GM15510 (cell line): Measurements from ENCODE around the gene PRPF6.

ENCODE experiments used
- POLR2A ChIP-seq: IDR thresholded peaks from 3 replicates; pipeline ENCODE4 v1.6.1; 2011; ENCODE audit warnings: borderline replicate concordance; ENCODE audit not compliant: insufficient read length; ENCODE audit errors: extremely low read depth

Gene PRPF6

DNA sequence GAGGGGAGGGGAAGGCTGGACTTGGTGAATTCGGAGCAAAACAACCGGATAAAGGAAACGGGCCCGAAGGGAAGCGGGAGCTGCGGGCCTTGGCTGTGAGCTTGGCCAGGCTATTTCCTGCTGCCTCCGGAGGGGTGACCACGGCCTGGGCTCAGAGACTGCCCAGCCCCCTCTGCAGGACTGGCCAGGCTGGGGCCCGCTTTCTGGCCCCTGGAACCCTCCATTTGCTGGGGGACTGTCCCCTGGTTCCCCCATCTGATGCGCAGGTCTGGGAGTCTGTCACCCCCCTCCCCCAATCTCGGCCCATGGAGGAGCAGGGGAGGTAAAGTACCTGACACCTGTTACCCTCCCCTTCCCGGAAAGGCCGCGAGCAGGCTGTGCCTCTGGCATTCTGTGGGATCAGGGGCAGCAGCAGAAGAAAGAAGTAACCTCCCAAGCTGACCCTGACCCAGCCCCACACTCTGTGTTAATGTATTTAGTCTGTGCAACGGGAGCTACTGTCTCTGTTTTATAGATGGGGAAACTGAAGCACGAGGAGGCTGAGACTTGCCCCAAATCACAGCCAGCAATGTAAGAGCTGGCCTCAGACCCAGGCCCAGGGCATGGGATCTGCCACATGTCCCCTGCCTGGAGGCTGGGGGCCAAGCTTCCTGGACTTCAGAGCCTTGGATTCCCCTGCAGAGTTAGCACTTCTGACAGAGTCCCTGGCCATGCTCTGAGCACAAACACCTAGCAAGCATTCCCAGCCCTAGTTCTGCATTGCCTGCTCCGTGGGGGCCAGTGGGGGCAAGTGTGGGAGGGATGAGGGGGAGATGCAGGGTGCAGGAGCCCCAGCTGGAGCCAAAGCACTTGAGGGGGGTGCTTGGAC lies 58.6 kb downstream of the PRPF6 start:
- no peak for TF ChIP-seq POLR2A

DNA sequence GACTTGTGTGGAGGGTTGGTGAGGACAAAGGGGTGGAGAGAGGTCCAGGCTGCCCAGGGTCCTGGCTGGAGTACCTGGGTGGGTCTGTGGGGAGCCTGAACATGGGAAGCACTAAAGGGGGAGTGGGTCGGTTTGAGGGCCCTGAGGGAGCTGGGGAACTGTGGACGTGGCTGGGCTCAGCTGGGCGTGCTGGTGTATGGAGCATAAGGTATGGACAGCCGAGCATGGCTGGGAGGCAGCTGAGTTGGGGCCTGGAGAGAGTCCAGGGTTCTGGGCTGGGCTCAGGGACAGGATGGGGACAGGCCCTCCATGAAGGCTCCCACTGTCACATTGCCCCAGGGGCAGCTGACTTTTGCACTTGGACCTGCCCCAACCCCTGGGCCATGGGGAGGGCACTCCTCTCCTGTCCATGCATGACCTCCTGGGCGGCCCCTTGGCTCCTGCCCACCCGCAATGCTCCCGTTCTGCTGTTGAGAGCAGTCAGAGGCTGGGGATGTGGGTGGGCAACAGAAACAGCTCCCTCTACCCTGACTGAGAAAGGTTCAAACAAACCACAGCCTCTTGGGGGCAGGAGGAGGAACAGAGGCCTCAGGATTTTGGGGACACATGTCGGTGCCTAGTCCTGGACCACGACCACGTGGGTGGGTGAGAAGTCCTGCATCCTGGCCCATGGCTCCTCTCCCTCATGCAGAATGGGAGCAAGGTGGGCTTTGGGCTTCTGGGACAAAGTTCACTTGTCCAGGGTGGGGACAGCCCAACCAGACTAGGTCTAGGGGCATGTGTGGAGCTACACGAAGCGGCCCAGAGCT lies 59.5 kb downstream of the PRPF6 start:
- TF ChIP-seq POLR2A = no peak

DNA sequence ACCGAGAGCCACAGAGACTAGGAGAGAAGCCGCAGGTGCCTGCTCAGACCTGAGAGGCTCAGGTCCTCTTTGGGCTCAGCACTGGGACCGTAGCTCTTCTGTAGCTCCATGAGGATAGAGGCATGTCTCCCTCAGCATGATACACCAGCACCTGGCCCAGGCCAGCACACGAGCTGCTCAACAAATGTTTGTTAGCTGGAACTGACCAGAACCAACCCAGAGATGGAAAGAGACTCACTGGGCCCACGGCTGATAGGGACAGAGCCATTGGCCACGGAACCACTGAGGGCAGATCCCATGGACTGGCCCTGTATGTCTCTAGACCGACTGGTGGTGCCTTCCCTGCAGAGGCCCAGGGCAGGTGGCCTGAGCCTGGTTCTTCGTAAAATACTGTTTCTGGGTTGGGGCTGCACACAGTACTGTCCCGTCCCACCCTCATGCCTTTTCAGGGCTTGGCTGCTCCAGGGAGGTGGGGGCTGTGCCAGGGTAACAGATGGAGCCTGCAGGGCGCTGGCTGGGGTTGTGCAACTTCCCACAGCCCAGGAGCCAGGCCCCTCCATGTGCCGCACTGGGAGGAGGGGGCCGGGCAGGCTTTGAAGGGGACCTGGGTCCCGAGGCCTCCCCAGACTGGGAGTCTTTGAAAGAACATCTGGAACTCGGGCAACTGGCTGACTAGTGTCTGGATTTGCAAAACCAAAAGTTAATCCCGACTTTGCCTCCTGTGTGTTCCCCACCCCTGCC lies 60.3 kb downstream of the PRPF6 start:
- TF ChIP-seq POLR2A = no peak

DNA sequence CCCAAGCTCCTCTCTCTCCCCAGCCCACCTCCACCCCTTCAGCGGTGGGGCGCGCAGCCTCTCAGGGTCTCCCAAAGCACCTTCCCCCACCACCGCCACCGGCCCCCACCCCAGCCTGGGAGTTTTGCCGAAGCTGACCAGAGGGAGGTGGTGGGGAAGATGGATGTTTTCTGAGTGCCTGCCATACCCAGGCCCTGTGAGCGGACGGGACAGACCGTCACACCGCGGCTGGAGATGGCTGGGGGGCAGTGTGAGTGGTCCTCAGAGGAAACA lies 60.8 kb downstream of the PRPF6 start:
- no peak for TF ChIP-seq POLR2A

DNA sequence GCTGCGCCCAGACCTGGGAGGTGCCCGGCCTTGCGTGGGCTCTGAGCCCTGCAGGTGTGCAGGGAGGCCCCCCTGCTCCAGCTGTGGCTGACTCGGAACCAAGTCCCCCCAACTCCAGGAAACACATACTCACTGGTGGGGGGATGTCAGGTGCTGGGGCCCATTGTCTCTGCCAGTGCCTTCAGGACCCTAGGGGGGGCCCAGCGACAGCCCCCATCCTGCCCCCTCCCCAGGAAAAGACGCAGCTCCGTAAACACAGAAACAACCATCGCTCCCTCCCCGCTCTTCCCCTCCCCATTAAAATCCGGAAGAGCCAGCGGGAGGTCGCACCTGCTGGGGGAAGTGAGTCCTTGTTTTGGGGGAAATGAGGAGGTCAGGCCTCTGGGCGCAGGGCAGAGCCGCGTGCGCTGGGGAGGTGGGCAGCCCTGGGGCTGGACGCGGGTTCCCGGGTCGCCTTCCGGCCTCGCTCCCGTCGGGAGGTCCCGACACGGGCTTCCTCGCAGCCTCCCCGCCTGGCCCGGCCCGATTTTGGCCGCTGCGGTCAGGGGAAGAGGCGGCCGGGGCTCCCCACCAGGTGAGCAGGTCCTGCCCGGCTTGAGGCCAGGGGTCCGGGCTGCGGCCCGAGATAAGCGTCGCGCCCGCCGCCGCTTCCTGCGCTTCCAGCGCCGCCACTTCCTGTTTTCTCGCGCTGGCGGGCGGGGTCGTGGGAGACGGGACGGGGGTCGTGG lies 61.3 kb downstream of the PRPF6 start:
- no peak for TF ChIP-seq POLR2A

DNA sequence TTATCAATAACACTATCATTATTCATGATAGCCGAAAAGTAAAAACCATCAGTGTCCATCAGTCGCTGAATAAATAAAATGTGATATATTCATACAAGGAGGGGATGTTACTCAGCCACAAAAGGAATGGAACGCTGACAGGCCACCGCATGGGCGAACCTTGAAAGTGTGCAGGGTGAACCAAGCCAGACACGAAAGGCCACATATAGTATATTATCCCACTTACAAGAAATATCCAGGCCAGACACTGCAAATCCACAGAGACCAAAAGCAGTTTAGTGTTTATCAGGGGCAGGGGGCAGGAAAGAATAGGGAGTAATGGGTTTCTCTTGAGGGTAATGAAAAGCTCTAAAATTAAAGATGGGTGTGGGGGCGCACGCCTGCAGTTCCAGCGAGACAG lies 62.8 kb downstream of the PRPF6 start:
- no peak for TF ChIP-seq POLR2A

DNA sequence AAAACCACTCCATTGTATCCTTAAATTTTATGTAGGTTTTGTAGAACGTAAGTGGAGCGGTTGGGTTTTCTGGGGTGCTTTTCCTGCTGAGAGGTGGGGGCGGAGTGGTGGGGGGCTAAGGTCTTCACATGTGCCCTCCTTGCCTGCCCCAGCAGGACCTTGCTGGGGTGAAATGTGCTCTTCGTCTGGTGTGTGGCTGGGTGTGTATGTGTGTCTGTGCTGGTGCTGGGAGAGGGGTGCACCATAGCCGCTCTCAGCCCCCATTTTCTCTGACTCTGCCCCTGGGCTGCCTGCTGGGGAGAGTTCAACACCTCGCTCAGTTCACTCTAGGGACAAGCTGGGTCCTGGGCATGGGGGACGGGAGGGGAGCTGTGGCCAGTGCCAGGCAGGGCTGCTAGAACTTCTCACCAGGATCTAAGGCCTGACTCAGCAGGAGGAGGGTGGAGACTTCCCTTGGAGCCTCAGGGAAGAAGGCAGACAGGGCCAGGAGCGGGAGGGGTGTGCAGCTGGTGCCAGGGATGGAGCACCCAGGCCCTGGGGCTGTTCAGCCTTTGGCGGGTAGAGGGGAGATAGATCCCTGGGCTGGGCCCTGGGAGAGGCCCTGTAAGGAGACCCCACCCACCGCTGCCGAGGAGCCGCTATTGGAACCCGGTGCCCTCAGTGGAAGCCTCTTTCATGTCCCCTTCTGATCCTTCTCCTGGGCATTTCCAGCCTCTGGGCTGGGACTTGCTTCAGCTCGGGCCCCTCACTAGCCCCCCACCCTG lies 63.7 kb downstream of the PRPF6 start:
- TF ChIP-seq POLR2A = no peak

DNA sequence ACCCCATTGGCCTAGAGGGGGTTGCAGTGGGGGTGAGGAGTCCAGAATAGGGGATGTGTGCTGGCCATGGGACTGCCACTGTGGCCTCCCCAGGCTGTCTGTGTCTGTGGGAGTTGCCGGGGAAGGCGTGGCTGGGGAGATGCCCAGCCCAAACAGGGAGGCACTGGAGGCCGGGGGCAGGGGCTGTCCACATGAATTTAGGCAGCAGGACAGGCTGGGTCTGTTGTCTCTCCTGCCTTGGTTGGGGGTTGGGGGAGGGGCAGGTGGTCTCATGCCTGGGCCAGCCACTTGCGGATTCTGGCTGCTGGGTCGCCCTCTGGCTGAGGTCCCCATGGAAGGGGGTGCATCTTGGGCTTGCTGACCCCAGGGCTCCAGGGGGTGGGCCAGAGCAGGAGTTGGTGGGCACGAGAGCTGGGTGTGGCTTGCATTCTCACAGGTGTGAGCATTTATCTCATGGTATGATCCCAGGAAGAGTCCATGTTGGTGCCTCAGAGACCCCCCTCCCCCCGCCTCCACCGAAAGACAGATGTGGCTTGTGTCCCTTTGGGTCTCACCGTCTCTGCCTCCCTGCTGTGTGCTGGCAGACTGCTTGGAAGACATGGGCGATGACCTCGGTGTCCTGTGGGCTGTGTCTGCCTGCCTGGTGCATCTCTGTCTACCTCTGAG lies 64.5 kb downstream of the PRPF6 start:
- TF ChIP-seq POLR2A = no peak

DNA sequence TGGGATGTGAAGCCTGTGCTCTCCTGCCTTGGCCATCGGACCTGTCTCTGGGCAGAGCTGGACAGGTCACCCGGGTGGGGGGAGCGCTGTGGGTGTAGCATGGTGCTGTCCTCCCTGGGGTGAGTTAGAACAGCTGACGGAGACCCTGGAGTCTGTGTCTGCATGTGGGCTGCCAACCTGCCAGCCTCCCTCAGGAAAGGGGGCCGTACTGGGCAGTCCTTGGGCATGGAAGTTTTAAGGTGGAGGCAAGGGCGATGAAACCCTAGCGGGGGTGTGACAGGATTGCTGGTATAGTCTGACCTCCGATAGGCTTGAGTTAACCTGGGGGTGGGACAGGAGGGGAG lies 66.1 kb downstream of the PRPF6 start:
- TF ChIP-seq POLR2A = no peak

DNA sequence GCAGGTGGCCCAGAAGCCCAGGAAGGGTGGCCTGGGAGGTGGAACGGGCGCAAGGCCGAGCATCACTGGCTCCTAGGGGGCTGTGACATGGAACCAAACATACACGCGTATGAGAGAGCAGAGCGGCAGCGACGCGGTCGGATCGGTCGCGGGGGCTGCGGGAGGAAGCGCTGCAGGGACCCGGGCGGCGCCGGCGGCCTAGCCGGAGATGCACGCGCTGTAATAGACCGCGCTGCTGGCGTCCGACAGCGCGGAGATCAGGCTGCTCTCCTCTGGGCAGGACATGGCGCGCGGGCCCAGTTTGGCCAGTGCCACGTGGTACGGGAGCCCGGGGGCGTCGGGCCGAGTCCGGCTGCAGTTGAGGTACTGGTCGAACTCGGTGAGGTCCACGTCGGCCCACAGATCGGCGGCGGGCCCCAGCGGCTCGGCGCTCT lies 67.1 kb downstream of the PRPF6 start:
- TF ChIP-seq POLR2A = no peak

DNA sequence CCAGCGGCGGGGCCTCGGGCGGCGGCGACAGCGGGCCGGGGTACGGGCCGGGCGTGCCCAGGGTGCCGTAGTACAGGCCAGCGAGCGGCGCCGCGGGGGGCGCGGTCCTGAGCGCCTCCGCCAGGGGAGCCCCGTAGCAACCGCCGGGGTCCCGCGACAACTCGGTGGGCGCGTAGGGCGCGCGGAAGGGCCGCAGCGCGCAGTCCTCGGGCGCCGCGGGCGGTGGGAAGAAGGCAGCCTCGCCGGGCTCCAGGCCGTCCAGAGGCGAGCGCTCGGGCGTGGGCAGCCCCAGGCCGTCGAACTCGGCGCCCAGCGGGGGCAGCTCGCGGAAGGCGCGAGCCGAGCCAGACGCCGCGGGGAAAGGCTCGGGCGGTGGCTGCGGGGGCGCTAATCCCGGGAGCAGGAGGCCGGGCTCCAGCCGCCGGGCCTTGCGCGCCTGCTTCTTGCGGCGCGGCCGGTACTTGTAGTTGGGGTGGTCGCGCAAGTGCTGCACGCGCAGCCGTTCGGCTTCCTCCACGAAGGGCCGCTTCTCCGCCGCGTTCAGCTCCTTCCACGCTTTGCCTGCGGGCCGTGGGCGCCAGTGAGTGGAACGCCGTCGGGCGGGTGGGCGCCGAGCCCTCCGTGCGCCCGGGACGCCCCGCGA lies 67.6 kb downstream of the PRPF6 start:
- TF ChIP-seq POLR2A = no peak

DNA sequence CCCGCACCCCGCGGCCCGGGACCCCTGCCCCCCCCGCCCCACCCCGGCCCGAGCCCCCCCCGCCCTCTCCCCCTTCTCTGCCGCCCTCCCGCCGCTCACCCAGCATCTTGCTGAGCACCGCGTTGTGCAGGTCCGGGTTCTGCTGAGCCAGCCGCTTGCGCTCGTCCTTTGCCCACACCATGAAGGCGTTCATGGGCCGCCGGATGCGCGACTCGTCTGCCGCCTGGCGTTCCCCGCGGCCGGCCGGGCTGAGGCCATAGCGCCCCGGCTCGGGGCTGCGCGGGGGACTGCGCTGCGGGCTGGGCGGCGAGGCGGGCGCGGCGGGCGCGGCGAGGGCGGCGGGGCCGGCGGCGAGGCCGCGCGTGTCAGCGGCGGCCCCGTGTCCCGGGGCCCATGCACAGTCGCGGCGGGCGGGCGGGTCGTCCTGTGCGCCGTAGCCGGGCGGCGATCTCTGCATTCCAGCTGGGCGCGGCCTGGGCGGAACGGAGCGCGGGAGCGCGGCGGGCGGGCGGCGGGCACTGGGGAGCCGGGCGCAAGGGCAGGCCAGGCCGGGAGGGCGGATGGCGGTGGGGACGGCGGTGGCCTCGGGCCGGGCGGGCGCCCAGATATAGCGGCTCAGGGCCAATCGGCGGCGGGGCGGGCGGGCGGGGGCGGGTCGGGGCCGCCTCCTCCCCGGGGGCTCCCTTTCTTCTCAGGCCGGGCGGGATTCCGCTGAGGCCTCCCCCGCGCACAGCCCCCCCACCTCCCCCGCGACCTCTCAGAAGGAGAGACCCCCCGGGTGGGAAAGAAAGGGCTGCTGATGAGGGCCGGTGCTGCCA lies 68.3 kb downstream of the PRPF6 start, which contains the start of gene SOX18:
TSS of gene SOX18 (minus strand) at position 580 of the 818 bp plus-strand sequence. CDS start at position 457, 123 bp downstream.
- TF ChIP-seq POLR2A = no peak
